Measurements from ENCODE around the gene GLIPR1. TPM values are rescaled to one million over a fixed set of nuclear protein-coding genes. Genes with fewer than 3 reads are reported as not detected.
"Not testable (repeated sequence)": the region's sequence is repeated elsewhere in the genome, so short reads cannot be mapped to it uniquely, and the experiment has no call there.

The GLIPR1 gene
- total RNA-seq, 1 donor from 2014 or later = 12.2 TPM

GRCh38 chr12:75460204-75460603 is 20.4 kb upstream of the GLIPR1 start:
- ATAC-seq (no peak), DNase-seq (ENCODE audit: missing footprints) (no peak)
- intact Hi-C loops (cut with DNase I) = no loop called here

- no peak for DNase-seq (ENCODE audit: missing footprints)
- ATAC-seq = no peak
- intact Hi-C loops (cut with DNase I) = no loop called here
These were observed 8.4 kb upstream of the GLIPR1 start for GRCh38 chr12:75471902-75472890.

GRCh38 chr12:75474116-75474515 is 6.4 kb upstream of the GLIPR1 start:
- intact Hi-C loops (cut with DNase I) = no loop called here
- DNase-seq (ENCODE audit: missing footprints) (no peak), ATAC-seq (no peak)

GRCh38 chr12:75476071-75476470 is 4.5 kb upstream of the GLIPR1 start:
- intact Hi-C loops (cut with DNase I) = no loop called here
- no peak for DNase-seq (ENCODE audit: missing footprints)
- ATAC-seq = no peak

GRCh38 chr12:75477137-75477536 is 3.4 kb upstream of the GLIPR1 start:
- intact Hi-C loops (cut with DNase I) = no loop called here
- DNase-seq (ENCODE audit: missing footprints) = no peak
- no peak for ATAC-seq

- intact Hi-C loops (cut with DNase I) = no loop called here
- peak; percentile 31 for ATAC-seq
These were observed 2.3 kb upstream of the GLIPR1 start for GRCh38 chr12:75478116-75478794.

GRCh38 chr12:75479963-75480461 is 543 bp upstream of the GLIPR1 start:
- DNase-seq (ENCODE audit: missing footprints) (no peak), ATAC-seq (peak; percentile 27)
- intact Hi-C loops (cut with DNase I) = loop anchor here (1.0 kb wide), 1 partner anchor 14 kb away; no protein-coding TSS in a partner anchor

More at GRCh38 chr12:75478116-75478794, 2.3 kb upstream of the GLIPR1 start:
- DNase-seq (ENCODE audit: missing footprints) = no peak

GRCh38 chr12:75481013-75481705 is 604 bp downstream of the GLIPR1 start:
- no peak for ATAC-seq
- intact Hi-C loops (cut with DNase I) = no loop called here
- DNase-seq (ENCODE audit: missing footprints) = no peak

- ATAC-seq (no peak), DNase-seq (ENCODE audit: missing footprints) (no peak)
- intact Hi-C loops (cut with DNase I) = no loop called here
These were observed 1.2 kb downstream of the GLIPR1 start for GRCh38 chr12:75481774-75482173.

GRCh38 chr12:75482646-75483045 is 2.1 kb downstream of the GLIPR1 start:
- ATAC-seq = no peak
- intact Hi-C loops (cut with DNase I) = no loop called here

GRCh38 chr12:75483431-75483830 is 2.9 kb downstream of the GLIPR1 start:
- no peak for ATAC-seq

More at GRCh38 chr12:75482646-75483045, 2.1 kb downstream of the GLIPR1 start:
- DNase-seq (ENCODE audit: missing footprints) = no peak

GRCh38 chr12:75484450-75484849 is 3.9 kb downstream of the GLIPR1 start:
- ATAC-seq; intact Hi-C loops (cut with DNase I); DNase-seq (ENCODE audit: missing footprints): not testable (repeated sequence)

More at GRCh38 chr12:75483431-75483830, 2.9 kb downstream of the GLIPR1 start:
- intact Hi-C loops (cut with DNase I) = no loop called here
- no peak for DNase-seq (ENCODE audit: missing footprints)

- DNase-seq (ENCODE audit: missing footprints) (no peak), ATAC-seq (no peak)
- intact Hi-C loops (cut with DNase I) = loop anchor here (5.0 kb wide), 1 partner anchor 155 kb away; the partner anchor contains the start of genes CAPS2 and GLIPR1L1
These were observed 6.8 kb downstream of the GLIPR1 start for GRCh38 chr12:75487308-75487707.

- DNase-seq (ENCODE audit: missing footprints) (no peak), ATAC-seq (peak; percentile 59)
- intact Hi-C loops (cut with DNase I) = loop anchor here (5.0 kb wide), 1 partner anchor 156 kb away; the partner anchor contains the start of genes CAPS2 and GLIPR1L1
These were observed 8.0 kb downstream of the GLIPR1 start for GRCh38 chr12:75488553-75488952.

GRCh38 chr12:75489187-75489586 is 8.6 kb downstream of the GLIPR1 start:
- intact Hi-C loops (cut with DNase I) = loop anchor here (5.0 kb wide), 1 partner anchor 157 kb away; the partner anchor contains the start of genes CAPS2 and GLIPR1L1
- ATAC-seq (peak; percentile 34), DNase-seq (ENCODE audit: missing footprints) (no peak)

- no peak for ATAC-seq
- intact Hi-C loops (cut with DNase I) = loop anchor here (5.0 kb wide), 1 partner anchor 157 kb away; the partner anchor contains the start of genes CAPS2 and GLIPR1L1
- DNase-seq (ENCODE audit: missing footprints) = no peak
These were observed 9.2 kb downstream of the GLIPR1 start for GRCh38 chr12:75489613-75490210.

GRCh38 chr12:75491169-75491568 is 10.6 kb downstream of the GLIPR1 start:
- ATAC-seq (no peak), DNase-seq (ENCODE audit: missing footprints) (no peak)
- intact Hi-C loops (cut with DNase I) = no loop called here

- ATAC-seq (no peak), DNase-seq (ENCODE audit: missing footprints) (no peak)
- intact Hi-C loops (cut with DNase I) = no loop called here
These were observed 22.9 kb downstream of the GLIPR1 start for GRCh38 chr12:75503459-75503858.

Data from Right ventricle myocardium inferior (tissue), 1 donor.